NCI-H510A treated with DMSO at 0.1 percent for 48 hours (cell line): Measurements from ENCODE around the gene LPAR6.
"Not testable (repeated sequence)": the region's sequence is repeated elsewhere in the genome, so short reads cannot be mapped to it uniquely, and the experiment has no call there.

Experiments
- DNase-seq: peaks from one replicate; lab custom pipeline; 2025; lab: John Stamatoyannopoulos, UW

The LPAR6 gene

GRCh38 chr13:48412881-48413351, at the start of gene LPAR6:
TSS of gene LPAR6 (minus strand) at chr13:48413113. CDS start at chr13:48412423, 690 bp downstream.
- no peak for DNase-seq

- no peak for DNase-seq
Measured at GRCh38 chr13:48457578-48458242, 44.8 kb upstream of the LPAR6 start.

- DNase-seq, result no peak
Measured at GRCh38 chr13:48456546-48456945, 43.6 kb upstream of the LPAR6 start.

GRCh38 chr13:48451196-48451595, 38.3 kb upstream of the LPAR6 start:
- DNase-seq, result not testable (repeated sequence)

- DNase-seq, result no peak
Measured at GRCh38 chr13:48449656-48450055, 36.7 kb upstream of the LPAR6 start.

- no peak for DNase-seq
Measured at GRCh38 chr13:48448959-48449614, 36.2 kb upstream of the LPAR6 start.

- DNase-seq, result no peak
Measured at GRCh38 chr13:48448285-48448958, 35.5 kb upstream of the LPAR6 start.

- DNase-seq, result no peak
Measured at GRCh38 chr13:48446464-48446863, 33.6 kb upstream of the LPAR6 start.

- DNase-seq, result no peak
Measured at GRCh38 chr13:48443442-48444208, 30.7 kb upstream of the LPAR6 start.

GRCh38 chr13:48437371-48437770, 24.5 kb upstream of the LPAR6 start:
- DNase-seq, result no peak

GRCh38 chr13:48436661-48437288, 23.9 kb upstream of the LPAR6 start:
- DNase-seq, result no peak

GRCh38 chr13:48434200-48434599, 21.3 kb upstream of the LPAR6 start:
- no peak for DNase-seq

GRCh38 chr13:48431987-48432615, 19.2 kb upstream of the LPAR6 start:
- no peak for DNase-seq

- DNase-seq, result no peak
Measured at GRCh38 chr13:48431431-48431830, 18.5 kb upstream of the LPAR6 start.

GRCh38 chr13:48429886-48430285, 17.0 kb upstream of the LPAR6 start:
- no peak for DNase-seq

- no peak for DNase-seq
Measured at GRCh38 chr13:48429036-48429435, 16.1 kb upstream of the LPAR6 start.

- not testable (repeated sequence) for DNase-seq
Measured at GRCh38 chr13:48426755-48427298, 13.9 kb upstream of the LPAR6 start.

GRCh38 chr13:48426052-48426451, 13.1 kb upstream of the LPAR6 start:
- no peak for DNase-seq

GRCh38 chr13:48424212-48424611, 11.3 kb upstream of the LPAR6 start:
- no peak for DNase-seq

GRCh38 chr13:48422003-48422402, 9.1 kb upstream of the LPAR6 start:
- not testable (repeated sequence) for DNase-seq

GRCh38 chr13:48415516-48415915, 2.6 kb upstream of the LPAR6 start:
- no peak for DNase-seq
